ENCODE measurements around the gene REM2.
A peak's percentile ranks its signal among the peaks of the same experiment; 100 is the strongest.
"Not testable (repeated sequence)": the region's sequence is repeated elsewhere in the genome, so short reads cannot be mapped to it uniquely, and the experiment has no call there.

The REM2 gene

DNA sequence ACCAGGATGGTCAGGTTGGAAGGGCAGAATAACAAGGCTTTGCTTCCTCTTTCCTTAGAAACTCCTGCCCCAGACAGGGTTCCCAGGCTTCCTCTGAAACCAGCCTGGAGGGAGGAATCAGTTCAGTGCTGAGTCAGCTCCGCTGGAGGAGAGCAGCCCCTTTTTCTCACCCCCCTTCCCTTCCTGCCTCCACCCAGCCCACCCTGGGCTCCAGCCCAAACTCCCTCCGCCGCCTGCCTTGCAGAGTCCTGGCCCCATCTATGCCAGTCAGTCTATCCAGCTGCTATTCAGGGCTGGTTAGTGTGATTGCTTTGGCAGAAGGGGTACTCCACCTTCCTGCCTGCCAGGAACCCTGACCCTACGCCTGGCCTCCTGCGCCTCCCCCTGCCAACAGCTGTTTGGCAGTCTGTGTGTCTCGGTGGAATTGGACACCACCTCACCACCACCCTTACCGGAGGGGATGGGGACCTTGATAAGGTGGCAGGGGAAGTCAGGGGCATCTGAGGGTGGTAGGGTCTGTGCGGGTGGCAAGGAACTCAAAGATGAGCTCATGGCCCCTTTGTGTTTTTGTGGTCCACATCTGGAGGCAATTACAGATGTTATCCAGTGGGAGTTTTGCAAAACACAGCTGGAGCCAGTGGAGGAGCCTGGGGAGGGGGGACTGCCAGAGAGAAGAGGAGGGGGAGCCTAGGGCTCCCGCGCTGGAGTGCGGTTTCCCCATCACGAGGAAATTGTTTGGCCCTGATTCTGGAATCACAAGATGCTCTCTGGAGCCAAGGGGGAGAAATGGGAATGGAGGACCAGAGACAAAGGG is 34.5 kb upstream of the REM2 start:
- no peak for DNase-seq (ENCODE audit: low read depth in 3 of 3, low spot score in 1 of 3)

DNA sequence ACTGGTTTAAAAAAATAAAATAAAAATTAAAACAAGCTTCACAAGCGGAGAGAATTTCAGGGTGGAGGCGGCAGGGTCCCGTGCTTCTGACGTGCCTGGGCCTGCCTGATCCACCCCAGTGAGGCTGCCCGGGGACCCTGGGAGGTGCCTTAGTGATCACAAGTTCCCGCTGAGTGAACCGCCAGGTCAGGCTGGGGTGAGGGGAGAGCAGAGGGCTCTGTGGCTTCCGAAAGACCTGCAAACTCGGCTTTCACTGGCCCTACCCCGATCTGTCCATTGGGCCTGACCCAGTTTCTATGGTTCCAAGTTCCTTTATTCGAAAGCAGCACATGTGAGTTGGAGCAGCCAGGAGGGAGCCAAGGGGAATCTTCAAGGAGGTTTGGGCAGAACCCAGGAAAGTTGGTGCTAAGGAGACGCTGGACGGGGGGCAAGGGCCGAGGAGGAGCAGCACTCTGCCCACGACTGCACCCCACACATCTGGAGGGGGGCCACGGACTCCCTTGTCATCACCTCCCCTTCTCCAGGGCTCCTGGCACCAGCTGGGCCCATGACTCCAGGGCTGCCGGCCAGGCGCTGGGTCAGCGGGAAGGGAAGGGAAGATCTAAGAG is 33.7 kb upstream of the REM2 start:
- DNase-seq (ENCODE audit: low read depth in 3 of 3, low spot score in 1 of 3) = no peak

DNA sequence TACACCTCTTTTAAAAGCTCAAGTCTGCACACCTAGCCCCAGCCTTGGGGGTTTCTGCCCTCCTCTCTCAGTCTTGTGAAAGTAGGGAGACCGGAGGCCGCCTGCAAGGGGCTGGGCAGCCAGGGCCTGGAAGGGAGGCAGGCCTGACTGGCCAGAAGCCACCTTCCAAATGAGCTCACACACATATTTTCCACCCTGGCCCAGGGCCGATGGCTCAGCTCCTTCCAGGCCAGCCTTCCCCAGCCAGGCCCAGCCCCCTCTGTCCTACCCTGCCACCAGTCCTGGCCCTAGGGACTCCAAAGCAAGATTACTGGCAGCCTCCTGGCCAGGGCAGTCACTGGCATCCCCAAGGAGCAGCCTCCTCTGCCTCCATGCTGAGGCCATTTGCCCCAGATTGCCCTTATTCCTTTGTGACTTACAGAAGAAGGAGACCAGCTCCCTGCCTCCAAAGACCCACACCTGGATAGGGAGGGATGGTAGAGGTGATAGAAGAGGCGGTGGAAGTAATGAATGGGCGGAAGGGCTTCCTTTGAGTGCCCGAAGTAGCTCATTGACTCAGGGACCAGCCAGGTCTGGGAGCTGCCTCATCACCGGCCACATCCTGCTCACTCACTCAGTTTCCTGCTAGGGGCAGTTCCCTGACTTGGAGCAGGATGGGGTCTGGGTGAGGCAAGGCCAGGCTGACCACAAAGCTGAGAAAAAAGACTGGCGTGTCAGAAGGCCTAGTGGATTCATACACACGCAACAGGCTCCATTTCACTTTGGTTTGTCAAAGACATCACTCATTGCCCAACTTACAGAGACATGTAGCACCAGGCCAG is 31.9 kb upstream of the REM2 start:
- DNase-seq (ENCODE audit: low read depth in 3 of 3, low spot score in 1 of 3) = no peak

DNA sequence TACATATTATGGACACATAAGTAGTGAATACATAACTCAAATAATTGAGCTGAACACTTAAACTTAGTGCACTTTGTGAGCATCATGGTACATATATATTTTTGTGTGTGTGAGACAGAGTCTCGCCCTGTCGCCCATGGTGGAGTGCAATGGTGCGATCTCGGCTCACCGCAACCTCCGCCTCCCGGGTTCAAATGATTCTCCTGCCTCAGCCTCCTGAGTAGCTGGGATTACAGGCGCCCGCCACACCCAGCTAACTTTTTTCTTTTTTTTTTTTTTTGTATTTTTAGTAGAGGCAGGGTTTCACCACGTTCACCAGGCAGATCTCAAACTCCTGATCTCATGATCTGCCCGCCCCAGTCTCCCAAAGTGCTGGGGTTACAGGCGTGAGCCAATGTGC is 30.8 kb upstream of the REM2 start:
- not testable (repeated sequence) for DNase-seq (ENCODE audit: low read depth in 3 of 3, low spot score in 1 of 3)

DNA sequence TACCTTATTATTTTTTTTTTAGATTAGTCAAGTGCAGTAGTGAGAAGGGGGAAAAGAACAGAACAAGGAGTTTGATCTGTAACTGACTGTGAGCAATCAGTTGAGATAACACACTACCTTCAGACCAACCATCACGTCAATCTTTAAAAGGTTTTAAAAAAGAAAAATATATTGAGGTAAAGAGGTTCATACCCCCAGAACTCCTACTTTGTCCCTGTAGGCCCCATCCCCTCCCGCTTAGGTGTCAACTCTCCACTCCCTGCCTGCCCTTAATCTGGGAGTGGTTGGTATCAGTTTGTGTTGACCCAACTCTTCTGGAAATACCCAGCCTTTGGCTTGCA is 30.5 kb upstream of the REM2 start:
- no peak for DNase-seq (ENCODE audit: low read depth in 3 of 3, low spot score in 1 of 3)

DNA sequence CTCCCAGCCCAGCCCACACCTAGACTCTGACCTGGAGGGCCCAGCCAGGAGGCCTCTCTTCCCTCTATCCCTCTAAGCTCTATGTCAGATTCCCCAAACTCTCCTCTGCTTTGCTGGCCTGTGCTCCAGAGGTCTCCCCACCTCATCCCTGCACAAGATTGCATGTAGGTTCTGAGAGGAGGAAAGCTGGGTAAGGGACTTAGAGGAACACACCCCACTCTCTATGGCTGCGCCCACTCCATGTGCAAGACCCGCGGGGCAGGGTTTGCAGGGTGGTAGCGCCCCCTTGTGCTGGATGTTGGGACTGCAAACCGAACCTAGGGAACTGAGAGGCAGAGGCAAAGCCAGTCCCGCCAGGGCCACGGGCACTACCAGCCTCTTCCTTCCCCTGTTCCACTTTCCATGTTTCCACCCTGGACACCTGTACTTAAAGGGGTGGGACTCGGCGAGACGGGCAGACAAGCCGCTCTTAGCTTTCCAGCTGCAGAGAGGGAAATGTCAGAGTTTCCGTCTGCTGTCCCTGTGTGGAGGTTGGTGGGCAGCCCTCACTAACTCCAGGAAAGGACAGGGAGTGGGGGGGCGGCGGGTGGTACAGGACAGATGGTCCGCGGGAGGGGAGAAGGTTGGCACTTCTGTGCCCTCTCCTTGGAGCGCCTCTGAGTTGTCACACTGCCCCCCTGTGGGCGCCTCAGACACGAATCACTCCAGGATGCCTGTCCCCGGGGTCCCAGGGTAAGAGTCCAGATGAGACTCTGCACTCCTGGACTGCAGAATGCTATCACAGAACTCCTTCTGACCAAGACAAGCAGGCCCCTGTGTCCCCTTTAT is 29.9 kb upstream of the REM2 start:
- DNase-seq (ENCODE audit: low read depth in 3 of 3, low spot score in 1 of 3) = peak; percentile 65 to 97 (median 85)

DNA sequence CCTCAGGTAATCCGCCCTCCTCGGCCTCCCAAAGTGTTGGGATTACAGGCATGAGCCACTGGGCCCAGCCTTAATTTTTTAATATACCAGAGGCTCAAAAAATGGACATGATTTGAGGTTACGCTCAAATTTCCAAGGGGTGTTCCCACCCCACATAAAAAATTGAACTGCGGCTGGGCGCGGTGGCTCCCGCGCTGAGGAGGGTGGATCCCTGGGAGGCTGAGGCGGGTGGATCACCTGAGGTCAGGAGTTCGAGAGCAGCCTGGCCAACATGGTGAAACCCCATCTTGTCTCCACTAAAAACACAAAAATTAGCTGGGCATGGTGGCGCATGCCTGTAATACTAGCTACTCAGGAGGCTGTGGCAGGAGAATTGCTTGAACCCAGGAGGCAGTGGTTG is 28.7 kb upstream of the REM2 start:
- DNase-seq (ENCODE audit: low read depth in 3 of 3, low spot score in 1 of 3) = not testable (repeated sequence)

DNA sequence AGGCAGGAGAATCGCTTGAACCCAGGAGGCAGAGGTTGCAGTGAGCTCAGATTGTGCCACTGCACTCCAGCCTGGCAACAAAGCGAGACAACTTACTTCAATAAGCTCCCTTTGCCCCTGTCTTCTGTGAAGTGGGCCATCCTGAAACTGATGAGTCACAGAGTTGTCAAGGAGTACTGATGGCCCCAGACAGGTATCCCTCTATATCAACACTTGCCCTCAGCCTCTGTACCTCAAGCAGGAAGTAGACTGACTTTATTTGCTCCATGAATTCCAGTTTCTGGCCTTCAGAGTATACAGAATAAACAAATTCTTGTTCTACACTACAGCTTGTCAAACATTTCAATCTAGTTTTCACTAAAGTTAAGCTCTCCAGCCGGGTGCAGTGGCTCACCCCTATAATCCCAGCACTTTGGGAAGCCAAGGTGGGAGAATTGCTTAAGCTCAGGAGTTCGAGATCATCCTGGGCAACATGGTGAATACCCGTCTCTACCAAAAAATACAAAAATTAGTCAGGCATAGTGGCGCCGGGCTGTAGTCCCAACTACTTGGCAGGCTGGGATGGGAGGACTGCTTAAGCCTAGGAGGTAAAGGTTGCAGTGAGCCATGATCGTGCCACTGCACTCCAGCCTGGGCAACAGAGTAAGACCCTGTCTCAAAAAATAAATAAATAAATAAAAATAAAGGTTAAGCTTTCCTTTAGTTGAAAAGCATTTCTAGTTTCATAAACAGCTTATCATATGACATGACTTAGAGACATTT is 27.9 kb upstream of the REM2 start:
- DNase-seq (ENCODE audit: low read depth in 3 of 3, low spot score in 1 of 3) = no peak

DNA sequence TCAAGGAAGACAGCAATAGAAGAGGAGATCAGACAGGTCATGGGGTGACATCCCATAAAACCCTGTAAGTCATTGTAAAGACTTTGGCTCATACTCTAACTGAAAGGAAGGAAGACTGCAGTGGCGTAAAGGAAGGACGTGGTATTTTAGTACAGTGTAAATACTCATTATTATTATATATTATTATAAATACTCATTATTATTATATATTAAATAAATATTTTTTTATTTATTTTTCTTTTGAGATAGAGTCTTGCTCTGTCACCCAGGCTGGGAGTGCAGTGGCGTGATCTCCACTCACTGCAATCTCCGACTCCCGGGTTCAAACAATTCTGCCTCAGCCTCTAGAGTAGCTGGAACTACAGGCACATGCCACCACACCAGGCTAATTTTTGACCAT is 26.6 kb upstream of the REM2 start:
- DNase-seq (ENCODE audit: low read depth in 3 of 3, low spot score in 1 of 3) = no peak

DNA sequence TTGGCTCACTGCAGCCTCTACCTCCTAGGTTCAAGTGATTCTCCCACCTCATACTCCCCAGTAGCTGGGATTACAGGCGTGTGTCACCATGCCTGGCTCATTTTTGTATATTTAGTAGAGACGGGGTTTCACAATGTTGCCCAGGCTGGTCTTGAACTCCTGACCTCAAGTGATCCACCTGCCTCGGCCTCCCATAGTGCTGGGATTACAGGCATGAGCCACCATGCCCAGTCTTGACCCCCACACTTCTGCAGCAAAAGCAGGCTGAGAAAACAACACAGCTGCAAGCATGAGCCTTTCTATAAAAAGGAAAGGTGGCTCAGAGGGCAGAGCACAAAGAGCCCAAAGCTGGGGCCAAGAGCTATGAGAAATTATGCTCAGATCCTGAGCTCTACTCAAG is 22.6 kb upstream of the REM2 start:
- not testable (repeated sequence) for DNase-seq (ENCODE audit: low read depth in 3 of 3, low spot score in 1 of 3)

DNA sequence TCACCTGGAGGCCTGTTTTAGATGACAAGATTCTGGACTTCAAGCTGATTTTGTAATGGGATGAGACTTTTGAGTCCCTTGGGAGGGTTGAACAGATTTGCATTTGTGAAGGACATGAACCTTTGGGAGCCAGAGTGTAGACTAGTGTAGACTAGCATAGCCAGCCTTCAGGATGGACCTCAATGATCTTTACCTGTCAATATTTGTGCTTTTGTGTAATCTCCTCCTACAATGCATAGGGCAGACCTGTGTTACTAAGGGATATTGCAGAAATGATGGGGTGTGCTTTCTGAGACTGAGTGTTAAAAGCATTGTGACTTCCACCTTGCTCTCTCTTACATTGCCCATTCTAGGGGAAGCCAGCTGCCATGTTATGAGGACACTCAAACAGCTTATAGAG is 21.4 kb upstream of the REM2 start:
- no peak for DNase-seq (ENCODE audit: low read depth in 3 of 3, low spot score in 1 of 3)

DNA sequence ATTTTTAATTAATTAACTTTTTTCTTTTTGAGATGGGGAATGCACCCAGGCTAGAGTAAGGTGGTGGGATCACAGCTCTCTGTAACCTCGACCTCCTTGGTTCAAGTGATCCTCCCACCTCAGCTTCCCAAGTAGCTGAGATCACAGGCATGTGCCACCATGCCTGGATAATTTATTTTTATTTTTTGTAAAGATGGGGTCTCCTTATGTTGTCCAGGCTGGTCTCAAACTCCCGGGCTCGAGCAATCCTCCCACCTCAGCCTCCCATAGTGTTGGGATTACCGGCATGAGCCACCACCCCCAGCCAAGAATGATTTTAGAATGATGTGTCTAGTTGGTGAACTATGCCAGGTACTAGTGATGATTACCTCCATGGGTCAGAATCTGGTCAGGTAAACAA is 18.0 kb upstream of the REM2 start:
- DNase-seq (ENCODE audit: low read depth in 3 of 3, low spot score in 1 of 3) = no peak

DNA sequence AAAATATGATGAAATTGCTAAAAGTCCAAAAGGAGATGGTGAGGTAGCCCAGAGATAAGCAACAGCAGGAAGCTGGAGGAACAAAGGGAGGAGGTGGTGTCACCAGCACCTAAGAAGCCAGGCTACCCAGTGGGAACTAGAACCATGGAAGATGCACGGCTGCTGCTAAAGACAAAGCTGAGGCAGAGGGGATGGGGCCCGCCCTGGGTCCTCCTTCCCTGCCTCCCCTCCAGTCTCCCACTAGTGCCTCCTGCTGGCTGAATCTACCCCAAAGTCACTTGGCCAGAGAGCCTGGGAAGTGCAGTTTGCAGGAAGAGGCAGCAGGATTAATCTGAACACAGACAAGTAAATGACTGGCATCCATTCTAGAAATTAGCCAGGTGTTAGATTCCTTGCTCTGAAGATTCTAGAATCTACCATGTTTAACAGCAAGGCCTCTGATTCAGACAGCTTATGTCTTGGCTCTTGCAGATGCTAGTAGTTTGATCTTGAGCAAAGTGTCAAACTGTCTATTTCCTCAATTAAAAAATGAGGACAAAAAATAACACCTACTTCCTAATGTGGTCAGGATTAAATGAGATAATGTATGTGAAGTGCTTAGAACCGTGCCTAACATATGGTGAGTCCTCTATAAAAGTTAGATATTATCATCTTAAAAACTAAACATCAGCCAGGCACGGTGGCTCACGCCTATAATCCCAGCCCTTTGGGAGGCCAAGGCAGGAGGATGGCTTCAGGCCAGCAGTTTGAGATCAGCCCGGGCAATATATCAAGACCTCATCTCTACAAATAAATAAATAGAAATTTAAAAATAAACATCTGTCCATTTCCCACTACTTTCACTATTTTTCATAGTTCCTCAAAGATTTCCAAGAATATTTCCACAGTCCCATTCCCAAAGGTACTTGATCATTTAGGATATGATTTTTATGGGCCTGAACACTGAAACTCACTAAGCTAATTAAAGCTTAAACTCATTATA is 17.3 kb upstream of the REM2 start:
- DNase-seq (ENCODE audit: low read depth in 3 of 3, low spot score in 1 of 3) = no peak

DNA sequence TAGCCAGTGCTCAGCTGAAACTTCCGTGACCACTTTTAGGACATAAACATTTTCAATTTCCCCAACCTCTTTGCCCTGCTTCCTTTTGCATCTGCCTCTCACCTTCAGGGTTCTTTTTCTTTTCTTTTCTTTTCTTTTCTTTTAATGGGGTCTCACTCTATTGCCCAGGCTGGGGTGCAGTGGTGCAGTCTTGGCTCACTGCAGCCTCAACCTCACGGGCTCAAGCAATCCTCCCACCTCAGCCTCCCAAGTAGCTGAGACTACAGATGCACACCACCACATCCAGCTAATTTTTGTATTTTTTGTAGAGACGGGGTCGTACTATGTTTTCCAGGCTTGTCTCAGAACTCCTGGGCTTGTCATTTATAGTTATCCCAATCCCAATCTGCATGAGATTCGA is 16.1 kb upstream of the REM2 start:
- no peak for DNase-seq (ENCODE audit: low read depth in 3 of 3, low spot score in 1 of 3)

DNA sequence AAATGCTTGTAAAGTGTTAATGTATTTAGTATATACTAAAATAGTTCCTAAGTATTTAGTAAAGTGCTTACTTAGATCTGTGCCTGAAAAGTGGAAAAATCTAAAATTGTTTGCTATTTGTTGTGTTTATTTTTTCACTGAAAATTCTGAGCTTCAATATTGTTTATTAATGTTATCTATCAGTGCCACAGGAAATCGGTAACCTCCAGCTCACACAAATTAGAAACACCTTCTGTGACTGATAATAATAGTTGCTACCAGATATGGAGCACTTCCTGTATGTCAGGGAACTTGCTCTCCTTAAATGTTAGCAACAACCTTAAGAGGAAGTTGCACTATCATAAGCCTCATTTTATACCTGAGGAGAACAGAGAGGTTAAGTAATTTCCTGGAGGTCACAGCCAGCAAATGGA is 12.2 kb upstream of the REM2 start:
- no peak for DNase-seq (ENCODE audit: low read depth in 3 of 3, low spot score in 1 of 3)

DNA sequence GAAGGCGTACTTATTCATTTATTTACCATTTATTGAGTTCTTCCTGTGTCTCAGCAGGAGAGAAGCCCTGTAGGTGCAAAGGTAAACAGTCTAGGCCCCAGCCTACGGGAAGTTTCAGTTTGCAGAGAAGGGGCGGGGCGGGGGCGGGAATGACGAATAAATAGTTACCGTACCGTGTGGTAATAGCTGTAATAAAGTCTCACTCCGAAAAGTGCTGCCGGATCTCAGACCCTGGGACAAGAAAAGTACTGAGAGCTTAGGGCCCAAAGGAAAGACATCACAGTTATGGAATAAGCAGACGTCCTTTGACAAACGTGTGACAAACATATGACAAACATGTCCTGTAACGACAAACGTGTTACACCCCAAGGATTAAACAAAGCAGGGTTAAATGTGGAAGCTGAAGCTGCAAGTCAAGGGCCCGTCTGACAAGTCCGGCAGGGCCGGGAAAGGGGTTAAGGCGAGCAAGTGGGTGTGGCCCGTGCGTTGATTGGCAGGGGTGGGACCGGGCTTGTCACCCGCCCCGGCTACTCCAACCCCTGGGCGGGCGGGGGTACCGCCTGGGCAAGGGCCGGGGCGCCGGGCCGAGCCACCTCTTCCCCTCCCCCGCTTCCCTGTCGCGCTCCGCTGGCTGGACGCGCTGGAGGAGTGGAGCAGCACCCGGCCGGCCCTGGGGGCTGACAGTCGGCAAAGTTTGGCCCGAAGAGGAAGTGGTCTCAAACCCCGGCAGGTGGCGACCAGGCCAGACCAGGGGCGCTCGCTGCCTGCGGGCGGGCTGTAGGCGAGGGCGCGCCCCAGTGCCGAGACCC is 11.6 kb upstream of the REM2 start, which contains the start of gene LRP10:
LRP10 (plus strand) TSS at position 517 of the 809 bp plus-strand sequence. CDS start 564 bp downstream, outside the sequence.
- peak; percentile 39 to 63 (median 48) for DNase-seq (ENCODE audit: low read depth in 3 of 3, low spot score in 1 of 3)

DNA sequence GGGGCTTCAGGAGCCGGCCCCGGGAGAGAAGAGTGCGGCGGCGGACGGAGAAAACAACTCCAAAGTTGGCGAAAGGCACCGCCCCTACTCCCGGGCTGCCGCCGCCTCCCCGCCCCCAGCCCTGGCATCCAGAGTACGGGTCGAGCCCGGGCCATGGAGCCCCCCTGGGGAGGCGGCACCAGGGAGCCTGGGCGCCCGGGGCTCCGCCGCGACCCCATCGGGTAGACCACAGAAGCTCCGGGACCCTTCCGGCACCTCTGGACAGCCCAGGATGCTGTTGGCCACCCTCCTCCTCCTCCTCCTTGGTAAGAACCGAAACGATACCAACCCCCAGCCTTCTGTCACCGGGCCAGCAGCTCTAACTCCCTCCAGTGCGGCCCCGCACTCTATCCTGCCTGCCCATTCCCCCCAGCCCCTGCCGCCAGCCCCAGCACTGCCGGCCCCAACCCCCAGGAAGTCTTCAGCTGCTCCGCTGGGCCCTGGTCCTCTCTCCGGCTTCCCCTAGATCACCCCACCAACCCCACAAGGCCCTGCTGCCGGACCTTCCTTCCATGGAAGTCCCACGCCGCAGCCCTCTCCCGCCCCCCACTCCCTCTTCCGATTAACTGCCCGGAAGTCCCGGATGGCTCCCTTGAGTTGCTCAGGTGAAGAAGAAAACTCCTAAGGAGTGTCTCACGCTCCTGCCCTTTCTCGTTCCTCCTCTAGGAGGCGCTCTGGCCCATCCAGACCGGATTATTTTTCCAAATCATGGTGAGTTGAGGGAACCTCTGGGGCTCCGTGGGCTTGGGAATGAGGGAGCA is 10.8 kb upstream of the REM2 start:
- peak in 2 of 3 donors; percentile 42 to 59 for DNase-seq (ENCODE audit: low read depth in 3 of 3, low spot score in 1 of 3)
